ENCODE data around the gene QRSL1. TPM values are rescaled to one million over a fixed set of nuclear protein-coding genes. Genes with fewer than 3 reads are reported as not detected.

QRSL1 gene
- polyA plus RNA-seq, 1 of the 3 experiments (the other 2 are of a cell fraction): 5.7 TPM

DNA sequence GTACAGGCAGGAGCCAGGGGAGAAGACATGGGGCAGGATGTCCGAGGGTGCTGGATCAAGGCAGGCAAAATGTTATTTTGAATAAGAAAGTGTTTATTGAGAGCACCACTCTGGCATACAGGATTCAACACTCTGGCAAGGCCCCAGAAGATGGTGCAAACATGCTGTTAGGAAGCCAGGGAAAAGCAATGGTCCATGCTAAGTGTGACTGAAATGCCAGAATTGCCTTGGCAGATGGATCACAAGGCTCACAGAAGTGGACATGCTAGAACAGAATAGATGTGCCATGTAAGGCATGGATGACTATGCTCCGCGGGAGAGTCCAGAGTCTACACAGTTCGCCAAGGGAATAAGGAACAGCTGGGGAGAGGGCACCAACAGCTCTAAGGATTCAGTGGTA is 54.6 kb downstream of the QRSL1 start:
- Histone ChIP-seq H2AFZ (ENCODE audit: low read depth) (no peak overlapping the region), H3K27me3 (ENCODE audit: insufficient read depth) (no peaks in the 10 kb centered on the region), H3K9me2 (no peaks in the 10 kb centered on the region), H3K79me2 (ENCODE audit: insufficient read depth) (no peaks in the 10 kb centered on the region), H3K36me3 (replicated peaks in 1 of 2; ENCODE audit: control insufficient read depth in 1 of 2, insufficient read depth in 2 of 2, low read length in 1 of 2) (no peaks in the 10 kb centered on the region), H3K27ac (ENCODE audit: low read depth in 2 of 2, low read length in 1 of 2) (no peak overlapping the region), H3F3A (replicated peaks; ENCODE audit: insufficient read depth) (no peaks in the 10 kb centered on the region), H3K9me3 (no peaks in the 10 kb centered on the region), H4K20me1 (ENCODE audit: insufficient read depth) (no peaks in the 10 kb centered on the region), H3K9ac (no peak overlapping the region), H3K4me3 (ENCODE audit: low read depth in 2 of 2, low read length in 1 of 2) (no peak overlapping the region), H3K4me2 (no peak overlapping the region), H3K4me1 (ENCODE audit: control insufficient read depth in 1 of 2, insufficient read depth in 2 of 2, low read depth in 1 of 2, low read length in 1 of 2) (no peaks in the 10 kb centered on the region)
- 62% methylated on average over 4 of the region's 4 CpGs for WGBS (ENCODE audit: low lambda C conversion rate)
- ChIA-PET CTCF (interaction anchor here (1.2 kb wide), 1 partner anchor 296 kb away, joined by 4 read pairs; no protein-coding TSS in a partner anchor), POLR2A (no interaction called here)
- TF ChIP-seq REST (IDR thresholded peaks at IDR 0.05; ENCODE audit: low read depth, low read length): no peak
- TF ChIP-seq EP300 (IDR thresholded peaks at IDR 0.05; ENCODE audit: borderline replicate concordance in 1 of 2, low read depth in 1 of 2, low read length in 1 of 2): no peak
- TF ChIP-seq POLR2AphosphoS5 (IDR thresholded peaks at IDR 0.05; ENCODE audit: low read depth, low read length): no peak
- TF ChIP-seq, protein P1, sequence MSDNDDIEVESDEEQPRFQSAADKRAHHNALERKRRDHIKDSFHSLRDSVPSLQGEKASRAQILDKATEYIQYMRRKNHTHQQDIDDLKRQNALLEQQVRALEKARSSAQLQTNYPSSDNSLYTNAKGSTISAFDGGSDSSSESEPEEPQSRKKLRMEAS (IDR thresholded peaks at IDR 0.05; ENCODE audit: low read depth): no peak
- TF ChIP-seq RXRA (IDR thresholded peaks at IDR 0.05; ENCODE audit: borderline replicate concordance, low read depth): no peak
- no peak for DNase-seq

DNA sequence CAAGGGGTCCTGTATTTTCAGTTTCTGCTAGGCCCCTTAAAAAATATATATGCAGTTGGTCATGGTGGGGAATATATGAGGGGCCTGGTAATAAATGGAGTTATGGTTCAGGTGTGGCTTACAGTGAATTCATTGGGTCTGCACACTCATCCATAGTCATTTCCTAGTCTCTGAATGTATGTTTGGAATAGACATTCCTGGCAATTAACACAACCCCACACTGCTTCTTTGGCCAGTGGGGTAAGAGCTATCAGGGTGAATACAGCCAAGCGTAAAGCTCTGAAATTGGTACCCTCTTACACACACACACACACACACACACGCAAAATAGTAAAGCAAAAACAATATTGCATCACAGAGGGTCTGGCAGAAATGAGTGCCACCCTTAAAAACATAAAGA is 56.5 kb downstream of the QRSL1 start:
- Histone ChIP-seq H3K79me2 (ENCODE audit: insufficient read depth) (no peaks in the 10 kb centered on the region), H3K4me2 (no peak overlapping the region), H3K27ac (ENCODE audit: low read depth in 2 of 2, low read length in 1 of 2) (no peak overlapping the region), H3K4me3 (ENCODE audit: low read depth in 2 of 2, low read length in 1 of 2) (no peak overlapping the region), H3K4me1 (ENCODE audit: control insufficient read depth in 1 of 2, insufficient read depth in 2 of 2, low read depth in 1 of 2, low read length in 1 of 2) (no peaks in the 10 kb centered on the region), H2AFZ (ENCODE audit: low read depth) (no peak overlapping the region), H3F3A (replicated peaks; ENCODE audit: insufficient read depth) (no peaks in the 10 kb centered on the region), H3K9me2 (no peaks in the 10 kb centered on the region), H3K36me3 (replicated peaks in 1 of 2; ENCODE audit: control insufficient read depth in 1 of 2, insufficient read depth in 2 of 2, low read length in 1 of 2) (no peaks in the 10 kb centered on the region), H3K27me3 (ENCODE audit: insufficient read depth) (no peaks in the 10 kb centered on the region), H4K20me1 (ENCODE audit: insufficient read depth) (no peaks in the 10 kb centered on the region), H3K9me3 (no peaks in the 10 kb centered on the region), H3K9ac (no peak overlapping the region)
- POLR2A ChIA-PET: no interaction called here
- CTCF ChIA-PET: no interaction called here
- TF ChIP-seq FOXM1 (IDR thresholded peaks at IDR 0.05; ENCODE audit: low read depth): no peak
- no peak for TF ChIP-seq GABPA (IDR thresholded peaks at IDR 0.05; ENCODE audit: low read depth)
- TF ChIP-seq RFX5 (IDR thresholded peaks at IDR 0.05; ENCODE audit: low read length): no peak
- TF ChIP-seq TEAD4 (IDR thresholded peaks at IDR 0.05; ENCODE audit: borderline replicate concordance, insufficient read depth): no peak
- TF ChIP-seq FOXJ3 (CRISPR knock-in tag; IDR thresholded peaks at IDR 0.05): no peak
- TF ChIP-seq POLR2AphosphoS5 (IDR thresholded peaks at IDR 0.05; ENCODE audit: low read depth, low read length): no peak
- no peak for TF ChIP-seq REST (IDR thresholded peaks at IDR 0.05; ENCODE audit: low read depth, low read length)
- TF ChIP-seq YY1 (IDR thresholded peaks at IDR 0.05; ENCODE audit: low read depth): no peak
- TF ChIP-seq, protein P2, sequence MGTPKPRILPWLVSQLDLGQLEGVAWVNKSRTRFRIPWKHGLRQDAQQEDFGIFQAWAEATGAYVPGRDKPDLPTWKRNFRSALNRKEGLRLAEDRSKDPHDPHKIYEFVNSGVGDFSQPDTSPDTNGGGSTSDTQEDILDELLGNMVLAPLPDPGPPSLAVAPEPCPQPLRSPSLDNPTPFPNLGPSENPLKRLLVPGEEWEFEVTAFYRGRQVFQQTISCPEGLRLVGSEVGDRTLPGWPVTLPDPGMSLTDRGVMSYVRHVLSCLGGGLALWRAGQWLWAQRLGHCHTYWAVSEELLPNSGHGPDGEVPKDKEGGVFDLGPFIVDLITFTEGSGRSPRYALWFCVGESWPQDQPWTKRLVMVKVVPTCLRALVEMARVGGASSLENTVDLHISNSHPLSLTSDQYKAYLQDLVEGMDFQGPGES (IDR thresholded peaks at IDR 0.05; ENCODE audit: low read depth, low read length): no peak
- no peak for TF ChIP-seq MXI1 (IDR thresholded peaks at IDR 0.05; ENCODE audit: low read depth, low read length)
- WGBS (ENCODE audit: low lambda C conversion rate): 86% methylated on average over 2 of the region's 2 CpGs
- DNase-seq: no peak

Data from SK-N-SH (cell line).